HuH-7.5 (cell line): ENCODE data around the gene IP6K1.
"Not testable (repeated sequence)": the region's sequence is repeated elsewhere in the genome, so short reads cannot be mapped to it uniquely, and the experiment has no call there.

Experiments
- DNase-seq: peaks from one replicate; pipeline ENCODE4 v3.0.0; 2011; ENCODE audit warnings: low spot score

Gene IP6K1

GRCh38 chr3:49711489-49711888, 74.9 kb downstream of the IP6K1 start:
- DNase-seq: no peak

GRCh38 chr3:49709852-49710251, 76.5 kb downstream of the IP6K1 start:
- DNase-seq: no peak

GRCh38 chr3:49707113-49707480, 79.2 kb downstream of the IP6K1 start:
- DNase-seq: no peak

GRCh38 chr3:49706456-49707112, 79.8 kb downstream of the IP6K1 start:
- DNase-seq: no peak

GRCh38 chr3:49705390-49705960, 80.9 kb downstream of the IP6K1 start:
- DNase-seq: no peak

GRCh38 chr3:49704629-49705028, 81.7 kb downstream of the IP6K1 start:
- no peak for DNase-seq

- no peak for DNase-seq
Observed at GRCh38 chr3:49703956-49704355, 82.4 kb downstream of the IP6K1 start.

GRCh38 chr3:49703443-49703927, 82.9 kb downstream of the IP6K1 start:
- DNase-seq: peak; percentile 88

- no peak for DNase-seq
Observed at GRCh38 chr3:49702672-49703071, 83.7 kb downstream of the IP6K1 start.

GRCh38 chr3:49701388-49702077, 84.8 kb downstream of the IP6K1 start:
- DNase-seq: no peak

- DNase-seq: no peak
Observed at GRCh38 chr3:49700453-49701128, 85.8 kb downstream of the IP6K1 start.

GRCh38 chr3:49700014-49700413, 86.3 kb downstream of the IP6K1 start:
- no peak for DNase-seq

GRCh38 chr3:49699281-49699979, 86.9 kb downstream of the IP6K1 start:
- no peak for DNase-seq

- DNase-seq: not testable (repeated sequence)
Observed at GRCh38 chr3:49695350-49696015, 90.9 kb downstream of the IP6K1 start.

GRCh38 chr3:49694409-49695070, 91.8 kb downstream of the IP6K1 start:
- not testable (repeated sequence) for DNase-seq

- not testable (repeated sequence) for DNase-seq
Observed at GRCh38 chr3:49691481-49691880, 94.9 kb downstream of the IP6K1 start.

- not testable (repeated sequence) for DNase-seq
Observed at GRCh38 chr3:49690856-49691255, 95.5 kb downstream of the IP6K1 start.

- not testable (repeated sequence) for DNase-seq
Observed at GRCh38 chr3:49689908-49690624, 96.3 kb downstream of the IP6K1 start.

- peak; percentile 91 for DNase-seq
Observed at GRCh38 chr3:49689046-49689907, 97.1 kb downstream of the IP6K1 start, which contains the start of the genes MST1 and RNF123. Gene MST1 (minus strand): TSS chr3:49689474. CDS start chr3:49688691, 783 bp downstream. Gene RNF123 (plus strand): TSS chr3:49689557. CDS start chr3:49691166, 1,609 bp downstream.
